BJ (cell line): ENCODE data around the gene VTN. TPM values are rescaled to one million over a fixed set of nuclear protein-coding genes. Genes with fewer than 3 reads are reported as not detected.

Experiments
- CTCF ChIA-PET: fragments of 350-600 bp; formaldehyde crosslinking; extraction: SDS; loops from one replicate; lab custom pipeline; 2021; ENCODE audit warnings: antibody characterized with exemption, inconsistent platforms; lab: Yijun Ruan, JAX
- POLR2A ChIA-PET: fragments of 300-600 bp; sonication (Branson Sonifier 250); formaldehyde crosslinking; extraction: SDS; loops from one replicate; lab custom pipeline; 2021; ENCODE audit warnings: antibody characterized with exemption; lab: Charles Lee
- DNase-seq: peaks from one replicate; pipeline ENCODE4 v3.0.0-alpha.2; 2011; ENCODE audit warnings: low read depth
- H3K27me3 ChIP-seq: 2 replicates; pipeline ENCODE4 v1.6.0; 2011; ENCODE audit warnings: low read length; ENCODE audit not compliant: control insufficient read depth, insufficient read depth
- H3K36me3 ChIP-seq: 2 replicates; pipeline ENCODE4 v1.5.1; 2011; ENCODE audit warnings: low read length; ENCODE audit not compliant: control insufficient read depth, insufficient read depth
- H3K4me3 ChIP-seq: 2 replicates; pipeline ENCODE4 v1.5.1; 2011; ENCODE audit warnings: low read depth, mild to moderate bottlenecking, control low read depth, low read length
- polyA plus RNA-seq: library from polyadenylated mRNA; depleted of rRNA; stranded (reverse); fragments of >200 nt; gene quantifications from 2 replicates; pipeline ENCODE4 v1.2.3, GENCODE V29; 2011
- TF ChIP-seq, protein P1 (sequence below): IDR thresholded peaks from 2 replicates; pipeline ENCODE4 v1.5.1; 2011; ENCODE audit warnings: low read depth, mild to moderate bottlenecking, control low read depth, inconsistent platforms, low read length, moderate library complexity; ENCODE audit not compliant: insufficient read depth

The VTN gene
- polyA plus RNA-seq, 1 experiment: 4.2 TPM

DNA sequence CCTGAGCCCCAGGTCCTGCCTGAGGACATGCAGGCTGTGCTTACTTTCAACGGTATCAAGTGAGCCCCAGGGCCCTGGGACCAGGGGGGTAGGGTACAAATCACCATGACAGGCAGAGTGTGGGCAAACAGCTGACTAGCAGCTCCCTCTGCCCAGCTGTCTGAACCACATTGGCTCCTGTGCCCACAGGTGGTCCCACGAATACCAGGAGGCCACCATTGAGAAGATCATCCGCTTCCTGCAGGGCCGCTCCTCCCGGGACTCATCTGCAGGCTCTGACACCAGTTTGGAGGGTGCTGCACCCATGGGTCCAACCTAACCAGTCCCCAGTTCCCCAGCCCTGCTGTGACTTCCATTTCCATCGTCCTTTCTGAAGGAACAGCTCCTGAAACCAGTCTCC, 25.9 kb upstream of the VTN start:
- Histone ChIP-seq H3K27me3 (no peaks in the 10 kb centered on the region), H3K4me3 (no peak overlapping the region), H3K36me3 (peaks cover 8% of the 10 kb centered on the region)
- TF ChIP-seq, protein P1, sequence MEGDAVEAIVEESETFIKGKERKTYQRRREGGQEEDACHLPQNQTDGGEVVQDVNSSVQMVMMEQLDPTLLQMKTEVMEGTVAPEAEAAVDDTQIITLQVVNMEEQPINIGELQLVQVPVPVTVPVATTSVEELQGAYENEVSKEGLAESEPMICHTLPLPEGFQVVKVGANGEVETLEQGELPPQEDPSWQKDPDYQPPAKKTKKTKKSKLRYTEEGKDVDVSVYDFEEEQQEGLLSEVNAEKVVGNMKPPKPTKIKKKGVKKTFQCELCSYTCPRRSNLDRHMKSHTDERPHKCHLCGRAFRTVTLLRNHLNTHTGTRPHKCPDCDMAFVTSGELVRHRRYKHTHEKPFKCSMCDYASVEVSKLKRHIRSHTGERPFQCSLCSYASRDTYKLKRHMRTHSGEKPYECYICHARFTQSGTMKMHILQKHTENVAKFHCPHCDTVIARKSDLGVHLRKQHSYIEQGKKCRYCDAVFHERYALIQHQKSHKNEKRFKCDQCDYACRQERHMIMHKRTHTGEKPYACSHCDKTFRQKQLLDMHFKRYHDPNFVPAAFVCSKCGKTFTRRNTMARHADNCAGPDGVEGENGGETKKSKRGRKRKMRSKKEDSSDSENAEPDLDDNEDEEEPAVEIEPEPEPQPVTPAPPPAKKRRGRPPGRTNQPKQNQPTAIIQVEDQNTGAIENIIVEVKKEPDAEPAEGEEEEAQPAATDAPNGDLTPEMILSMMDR: no peak
- ChIA-PET CTCF (no interaction called here), POLR2A (no interaction called here)
- no peak for DNase-seq

DNA sequence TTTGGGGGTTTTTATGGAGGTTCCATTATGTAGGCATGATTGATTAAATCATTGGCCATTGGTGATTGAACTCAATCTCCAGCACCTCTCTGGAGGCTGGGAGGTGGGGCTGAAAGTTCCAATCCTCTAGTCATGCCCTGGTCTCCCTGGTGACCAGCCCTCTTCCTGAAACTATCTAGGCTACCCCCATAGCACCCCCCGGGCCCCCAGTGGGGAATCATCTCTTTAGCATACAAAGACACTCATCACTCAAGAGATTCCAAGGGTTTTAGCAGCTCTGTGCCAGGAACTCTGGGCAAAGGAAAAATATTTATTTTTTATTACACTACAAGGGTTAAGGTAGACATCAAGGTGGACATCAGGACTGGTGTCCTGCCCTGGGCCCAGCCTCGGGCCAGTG, 25.3 kb upstream of the VTN start:
- POLR2A ChIA-PET: interaction anchor here (0.7 kb wide), 1 partner anchor 60 kb away, joined by 6 read pairs; the partner anchor contains the start of gene TNFAIP1
- CTCF ChIA-PET: interaction anchor here (0.6 kb wide), 1 partner anchor 11 kb away, joined by 4 read pairs; the partner anchor contains the start of gene SLC46A1

DNA sequence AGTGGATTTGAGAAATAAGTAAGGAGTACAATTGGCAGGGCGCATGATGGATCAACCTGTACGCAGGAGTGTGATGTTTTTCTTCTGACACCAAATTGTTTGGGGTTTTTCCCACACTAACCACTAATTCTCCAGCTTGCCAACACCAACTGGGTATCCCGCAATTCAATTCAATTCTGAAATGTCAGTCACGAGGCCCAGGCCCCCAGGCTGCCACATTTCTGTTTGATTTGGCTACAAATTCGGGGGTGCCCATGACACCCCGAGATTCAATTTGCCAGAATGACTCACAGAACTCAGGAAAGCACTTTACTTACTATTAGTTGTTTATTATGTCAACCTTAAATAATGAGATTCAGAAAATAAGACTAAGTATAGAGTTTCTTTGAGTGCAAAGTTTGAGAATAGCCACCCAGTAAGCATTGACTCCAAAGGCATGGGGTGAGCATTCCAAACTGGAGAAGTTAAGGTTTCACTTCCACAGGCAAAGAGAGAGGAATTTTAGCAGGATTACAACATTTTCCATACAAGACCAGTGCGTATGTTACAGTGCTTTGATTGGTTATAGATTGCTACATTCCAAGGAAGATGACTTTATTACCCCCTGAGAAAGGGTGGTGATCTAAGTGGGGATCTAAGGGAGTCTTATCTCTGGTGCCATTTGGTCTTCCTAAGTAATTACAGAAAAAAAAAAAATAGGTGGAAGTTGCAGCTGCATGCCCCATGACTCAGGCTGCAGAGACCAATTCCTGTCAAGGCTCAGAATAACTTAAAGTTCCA, 24.4 kb upstream of the VTN start:
- TF ChIP-seq, protein P1: no peak

More for the DNA sequence above, 25.3 kb upstream of the VTN start:
- Histone ChIP-seq H3K27me3 (no peaks in the 10 kb centered on the region), H3K36me3 (peaks cover 10% of the 10 kb centered on the region), H3K4me3 (no peak overlapping the region)
- TF ChIP-seq, protein P1: no peak
- DNase-seq: no peak

DNA sequence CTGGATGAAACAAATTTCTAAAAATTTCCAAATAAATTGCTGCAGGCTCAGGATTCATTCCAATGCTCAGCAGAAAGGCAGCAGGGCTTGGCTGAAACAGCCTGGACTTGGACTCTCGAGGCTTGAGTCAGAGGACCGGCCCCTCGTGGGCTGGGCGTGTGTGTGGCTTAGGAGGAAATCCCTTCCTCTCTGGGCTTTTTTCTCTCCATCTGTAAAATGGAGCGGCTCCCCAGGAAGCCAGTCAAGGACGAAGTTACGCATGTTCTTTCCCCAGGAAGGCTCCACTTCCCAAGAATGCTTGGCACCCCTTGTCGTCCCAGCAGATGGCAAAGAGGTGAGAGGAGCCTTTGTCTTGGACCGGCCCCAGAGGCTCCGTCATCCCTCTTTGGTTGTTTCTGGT, 22.4 kb upstream of the VTN start:
- CTCF ChIA-PET: no interaction called here
- DNase-seq: no peak
- H3K4me3 ChIP-seq: no peak overlapping the region
- H3K36me3 ChIP-seq: peaks cover 10% of the 10 kb centered on the region
- no peaks in the 10 kb centered on the region for H3K27me3 ChIP-seq
- POLR2A ChIA-PET: no interaction called here
- TF ChIP-seq, protein P1: no peak

More for the DNA sequence above, 24.4 kb upstream of the VTN start:
- H3K4me3 ChIP-seq: no peak overlapping the region
- peaks cover 13% of the 10 kb centered on the region for H3K36me3 ChIP-seq
- POLR2A ChIA-PET: interaction anchor here (0.7 kb wide), 1 partner anchor 59 kb away, joined by 6 read pairs; the partner anchor contains the start of gene TNFAIP1
- no peak for DNase-seq
- H3K27me3 ChIP-seq: no peaks in the 10 kb centered on the region
- CTCF ChIA-PET: interaction anchor here (0.6 to 1.2 kb wide), 2 partner anchors 12 to 22 kb away, joined by 3 to 4 read pairs; partner anchors contain the start of gene SLC46A1

DNA sequence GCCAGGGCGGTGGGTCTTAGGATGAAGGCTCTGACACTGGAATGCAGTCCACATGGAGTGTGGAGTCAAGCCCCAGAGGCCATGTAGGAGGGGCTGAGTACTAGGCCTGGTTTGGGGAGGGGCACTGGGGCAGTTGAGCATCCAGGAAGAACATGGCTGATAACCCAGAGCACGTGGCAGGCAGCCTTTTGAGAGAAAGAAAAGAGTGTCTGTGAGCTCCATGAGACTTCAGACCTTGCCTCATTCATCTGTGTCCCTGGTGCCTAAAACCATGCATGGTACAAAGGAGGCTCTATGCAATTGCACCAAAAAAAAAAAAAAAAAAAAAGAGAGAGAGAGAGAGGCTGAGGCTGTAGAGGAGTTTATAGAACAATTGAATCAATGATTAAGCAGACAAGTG, 21.3 kb upstream of the VTN start:
- ChIA-PET POLR2A (no interaction called here), CTCF (interaction anchor here (0.9 kb wide), 1 partner anchor 25 kb away, joined by 3 read pairs; no protein-coding TSS in a partner anchor)
- Histone ChIP-seq H3K27me3 (no peaks in the 10 kb centered on the region), H3K36me3 (peaks cover 10% of the 10 kb centered on the region), H3K4me3 (no peak overlapping the region)
- TF ChIP-seq, protein P1: no peak
- no peak for DNase-seq
